ENCODE measurements around the gene ADAMTS12.

GRCh38 chr5:33556330-33557328 is 335.2 kb downstream of the ADAMTS12 start:
- no peak for TF ChIP-seq TEAD4 (IDR thresholded peaks at IDR 0.05; ENCODE audit: borderline replicate concordance, insufficient read depth)
- TF ChIP-seq TAF1 (IDR thresholded peaks at IDR 0.05; ENCODE audit: borderline replicate concordance, low read depth, low read length): no peak
- no peak for TF ChIP-seq POLR2AphosphoS5 (IDR thresholded peaks at IDR 0.05; ENCODE audit: low read depth, low read length)
- TF ChIP-seq NRF1 (IDR thresholded peaks at IDR 0.05; ENCODE audit: low read depth, low read length): no peak
- TF ChIP-seq, protein P1, sequence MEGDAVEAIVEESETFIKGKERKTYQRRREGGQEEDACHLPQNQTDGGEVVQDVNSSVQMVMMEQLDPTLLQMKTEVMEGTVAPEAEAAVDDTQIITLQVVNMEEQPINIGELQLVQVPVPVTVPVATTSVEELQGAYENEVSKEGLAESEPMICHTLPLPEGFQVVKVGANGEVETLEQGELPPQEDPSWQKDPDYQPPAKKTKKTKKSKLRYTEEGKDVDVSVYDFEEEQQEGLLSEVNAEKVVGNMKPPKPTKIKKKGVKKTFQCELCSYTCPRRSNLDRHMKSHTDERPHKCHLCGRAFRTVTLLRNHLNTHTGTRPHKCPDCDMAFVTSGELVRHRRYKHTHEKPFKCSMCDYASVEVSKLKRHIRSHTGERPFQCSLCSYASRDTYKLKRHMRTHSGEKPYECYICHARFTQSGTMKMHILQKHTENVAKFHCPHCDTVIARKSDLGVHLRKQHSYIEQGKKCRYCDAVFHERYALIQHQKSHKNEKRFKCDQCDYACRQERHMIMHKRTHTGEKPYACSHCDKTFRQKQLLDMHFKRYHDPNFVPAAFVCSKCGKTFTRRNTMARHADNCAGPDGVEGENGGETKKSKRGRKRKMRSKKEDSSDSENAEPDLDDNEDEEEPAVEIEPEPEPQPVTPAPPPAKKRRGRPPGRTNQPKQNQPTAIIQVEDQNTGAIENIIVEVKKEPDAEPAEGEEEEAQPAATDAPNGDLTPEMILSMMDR (IDR thresholded peaks at IDR 0.05): no peak
- TF ChIP-seq USF1 (IDR thresholded peaks at IDR 0.05; ENCODE audit: borderline replicate concordance, low read depth): no peak
- no peak for TF ChIP-seq EZH2phosphoT487 (IDR thresholded peaks at IDR 0.05; ENCODE audit: borderline replicate concordance, low read depth)
- no peak for TF ChIP-seq MXI1 (IDR thresholded peaks at IDR 0.05; ENCODE audit: low read depth, low read length)
- no peak for TF ChIP-seq FOXJ3 (CRISPR knock-in tag; IDR thresholded peaks at IDR 0.05)
- no peak for TF ChIP-seq ELF1 (IDR thresholded peaks at IDR 0.05)

Data from SK-N-SH (cell line).